ENCODE measurements around the gene APOOL.

Gene APOOL

DNA sequence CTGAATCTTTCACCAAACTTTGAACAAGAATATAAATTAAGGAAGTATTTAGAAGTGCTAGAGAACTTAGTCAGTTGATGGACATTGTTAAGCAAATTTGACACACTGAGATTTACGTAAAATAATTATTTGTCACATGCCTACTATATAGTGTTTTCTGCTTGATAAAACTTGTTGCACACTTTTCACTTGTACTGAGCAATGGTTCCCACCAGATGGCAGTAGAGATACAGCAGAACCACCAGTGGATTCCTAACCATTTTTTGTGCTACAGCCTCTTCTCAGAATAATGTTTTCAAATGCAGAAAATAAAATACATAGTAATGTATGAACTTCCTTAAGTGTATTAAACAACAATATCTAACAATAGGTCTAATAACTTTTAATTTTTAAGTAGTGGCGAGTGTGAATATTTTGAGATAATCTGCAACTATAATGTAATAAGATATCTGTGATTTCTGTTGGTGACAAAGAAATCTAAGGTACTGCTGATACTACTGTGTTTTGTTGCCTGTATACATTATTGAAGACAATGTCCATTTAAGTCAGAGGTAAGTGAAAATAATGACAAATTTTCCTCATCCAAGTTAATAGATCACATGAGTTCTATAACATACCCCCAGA lies 81.2 kb downstream of the APOOL start:
- DNase-seq (ENCODE audit: low read depth), result peak; percentile 18

DNA sequence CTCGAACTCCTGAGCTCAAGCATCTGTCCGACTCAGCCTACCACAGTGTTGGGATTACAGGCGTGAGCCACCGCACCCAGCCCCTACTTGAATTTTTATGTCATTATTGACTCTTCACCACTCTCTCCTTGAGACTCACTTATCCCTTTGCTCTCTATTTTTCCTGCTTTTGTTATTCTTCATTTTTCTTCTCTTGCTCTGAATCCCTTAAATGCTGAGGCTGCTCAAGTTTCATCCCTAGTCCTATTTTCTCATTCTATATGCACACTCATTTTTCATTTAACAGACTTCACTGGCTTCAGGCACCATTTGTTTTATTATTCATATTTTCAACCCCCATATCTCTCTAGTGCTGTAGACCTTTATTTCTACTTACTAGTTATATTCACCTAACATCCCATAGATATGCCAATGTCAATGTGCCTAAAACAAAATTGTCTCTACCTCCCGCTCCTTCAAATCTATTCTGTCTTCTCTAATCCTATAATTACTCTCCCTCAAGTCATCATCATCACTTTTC lies 85.7 kb downstream of the APOOL start:
- no peak for DNase-seq (ENCODE audit: low read depth)

DNA sequence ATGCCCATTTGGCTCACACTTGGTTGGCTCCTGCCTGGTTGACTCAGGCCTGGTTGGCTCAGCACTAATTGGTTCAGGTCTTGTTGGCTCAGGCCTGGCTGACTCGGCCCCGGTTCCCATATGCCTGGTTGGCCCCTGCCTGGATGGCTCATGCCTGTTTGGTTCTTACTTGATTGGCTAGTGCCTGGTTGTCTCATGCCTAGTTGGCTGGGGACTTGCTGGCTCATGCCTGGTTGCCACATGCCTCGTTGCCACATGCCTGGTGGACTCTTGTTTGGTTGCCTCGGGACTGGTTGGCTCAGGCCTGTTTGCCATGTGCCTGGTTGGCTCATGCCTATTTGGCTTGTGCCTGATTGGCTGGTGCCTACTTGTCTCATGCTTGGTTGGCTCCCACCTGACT lies 103.7 kb downstream of the APOOL start:
- no peak for DNase-seq (ENCODE audit: low read depth)

DNA sequence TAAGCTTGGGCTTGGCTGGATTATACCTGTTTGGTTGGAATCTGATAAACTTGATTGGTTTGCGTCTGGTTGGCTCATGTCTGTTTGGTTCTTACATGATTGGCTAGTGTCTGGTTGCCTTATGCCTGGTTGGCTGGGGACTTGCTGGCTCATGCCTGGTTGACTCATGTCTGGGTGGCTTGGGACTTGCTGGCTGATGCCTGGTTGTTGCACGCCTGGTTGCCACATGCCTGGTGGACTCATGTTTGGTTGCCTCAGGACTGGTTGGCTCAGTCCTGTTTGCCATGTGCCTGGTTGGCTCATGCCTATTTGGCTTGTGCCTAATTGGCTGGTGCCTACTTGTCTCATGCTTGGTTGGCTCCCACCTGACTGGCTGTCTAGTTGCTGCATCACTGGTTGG lies 104.5 kb downstream of the APOOL start:
- DNase-seq (ENCODE audit: low read depth), result no peak

DNA sequence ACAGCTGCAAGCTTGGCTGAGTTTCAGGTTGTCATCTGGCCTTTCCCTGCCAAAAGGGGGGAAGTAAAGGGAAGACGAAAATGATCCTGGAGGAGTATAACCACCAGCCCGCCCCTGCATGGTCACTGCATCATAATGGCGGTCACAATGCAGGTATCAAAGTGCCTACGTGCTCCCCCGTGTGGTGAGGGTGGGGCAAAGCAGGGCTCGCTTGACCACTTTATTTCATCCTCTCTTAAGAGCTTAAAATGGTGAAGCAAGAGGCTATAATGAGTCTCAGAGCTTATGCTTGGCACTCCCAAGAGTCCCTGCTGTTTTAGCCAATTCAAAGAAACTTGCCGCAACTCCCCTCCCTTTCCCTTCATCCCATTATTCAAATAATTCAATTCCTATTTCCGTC lies 105.6 kb downstream of the APOOL start:
- DNase-seq (ENCODE audit: low read depth), result no peak

DNA sequence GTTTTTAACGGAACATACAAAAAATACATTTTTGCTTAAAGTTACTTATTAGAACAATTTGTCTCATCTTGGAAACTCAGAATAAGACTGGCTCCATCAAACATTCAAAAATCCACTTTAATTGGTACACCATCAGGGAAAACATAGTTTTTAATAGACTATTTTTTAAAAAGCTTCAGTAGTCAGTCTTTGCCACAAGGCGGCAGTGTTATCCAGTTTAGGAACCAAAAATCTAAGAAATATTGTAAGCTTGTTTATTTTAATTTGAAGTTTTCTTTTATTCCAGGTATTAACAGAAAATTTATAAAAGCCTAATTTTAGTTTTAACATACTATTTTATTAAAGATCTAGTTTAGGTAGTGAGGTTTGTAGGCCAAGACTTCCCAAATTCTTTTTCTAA lies 107.7 kb downstream of the APOOL start:
- no peak for DNase-seq (ENCODE audit: low read depth)

DNA sequence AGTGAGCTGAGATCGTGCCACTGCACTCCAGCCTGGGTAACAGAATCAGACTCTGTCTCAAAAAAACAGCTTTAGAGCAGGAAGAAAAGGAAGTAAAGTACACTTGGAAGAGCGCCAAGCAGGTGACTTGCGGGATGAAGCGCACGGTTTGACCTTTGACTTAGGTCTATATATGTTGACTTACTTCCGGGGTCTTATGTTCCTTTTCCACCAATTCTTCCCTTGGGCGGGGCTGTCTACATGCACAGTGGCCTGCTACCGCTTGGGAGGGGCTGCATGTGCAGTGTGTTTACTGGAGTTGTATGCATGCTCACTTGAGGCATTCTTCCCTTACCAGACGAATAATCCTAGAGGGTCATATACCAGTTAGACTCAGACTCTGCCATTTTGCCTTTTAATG lies 108.6 kb downstream of the APOOL start:
- no peak for DNase-seq (ENCODE audit: low read depth)

DNA sequence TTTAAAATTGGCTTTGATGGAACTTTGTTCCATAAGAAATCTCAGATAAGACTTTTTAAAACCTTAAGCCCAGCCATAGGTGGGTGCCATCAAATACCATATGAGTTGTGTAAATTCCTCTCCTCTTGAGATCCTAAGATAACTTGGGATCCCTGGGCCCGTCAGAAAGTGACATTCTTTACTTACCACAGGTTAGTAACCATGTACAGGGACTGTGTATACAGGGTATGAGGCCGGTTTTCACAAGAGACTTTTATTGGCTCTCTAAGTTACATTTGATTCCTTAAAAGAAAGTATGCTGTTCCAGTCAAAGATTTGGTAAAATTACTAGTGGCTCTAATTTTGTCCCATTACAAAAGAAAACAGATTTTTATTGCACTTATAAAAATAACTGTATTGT lies 110.1 kb downstream of the APOOL start:
- DNase-seq (ENCODE audit: low read depth), result no peak

DNA sequence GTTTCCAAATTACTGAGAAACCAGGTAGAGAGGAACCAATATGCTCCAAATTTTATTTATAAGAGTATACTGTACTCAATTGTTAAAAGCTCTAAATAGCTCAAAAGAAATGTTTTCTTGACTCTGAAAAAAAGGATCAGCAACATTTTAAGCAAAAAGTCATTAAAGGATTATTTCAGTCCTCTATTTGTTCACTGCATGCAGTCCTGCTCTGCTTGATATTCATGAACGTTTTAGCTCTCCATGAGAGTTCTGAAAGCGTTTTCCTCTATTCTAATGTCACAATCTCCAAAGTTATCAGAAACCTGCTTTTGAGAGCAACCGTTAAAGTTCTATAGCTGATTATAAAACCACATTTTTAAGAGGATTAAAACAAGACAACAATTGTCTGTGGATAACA lies 110.5 kb downstream of the APOOL start:
- DNase-seq (ENCODE audit: low read depth), result no peak

DNA sequence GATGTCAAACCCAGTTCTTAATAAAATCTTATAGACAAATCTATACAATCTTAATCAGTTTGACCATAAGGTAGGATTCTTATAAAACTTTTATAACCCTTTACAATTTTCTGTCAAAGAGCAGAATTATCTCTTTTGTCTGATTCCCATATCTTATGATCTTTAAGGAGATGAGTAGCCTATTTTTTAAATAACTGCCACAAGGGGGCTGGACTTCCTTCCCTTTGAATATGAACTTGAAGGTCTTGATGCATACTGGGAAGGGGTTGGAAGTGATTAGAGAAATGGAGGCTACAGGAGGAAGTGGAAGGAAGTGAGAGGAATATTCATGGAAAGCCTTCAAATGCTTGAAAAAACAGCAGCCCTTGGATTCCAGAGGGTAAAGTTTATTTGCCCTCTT lies 111.1 kb downstream of the APOOL start:
- no peak for DNase-seq (ENCODE audit: low read depth)

DNA sequence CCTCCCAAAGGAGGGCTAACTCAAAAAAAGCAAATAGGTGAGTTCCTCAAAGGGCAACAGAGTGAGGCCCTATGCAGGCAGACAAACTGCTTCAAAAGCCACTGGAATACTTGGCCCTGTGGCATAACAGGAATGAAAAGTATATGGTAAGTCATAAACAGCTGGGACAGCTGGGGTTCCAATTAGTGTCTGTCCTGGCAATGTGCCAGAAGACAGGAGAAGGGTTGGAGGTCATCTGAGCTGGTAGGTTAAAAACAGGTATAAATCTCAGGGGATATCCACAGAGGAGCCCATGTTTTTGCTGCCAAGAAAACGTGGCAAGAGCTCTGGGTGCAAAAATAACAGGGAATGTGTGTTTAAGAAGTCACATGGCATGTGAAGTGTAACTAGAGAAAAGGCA lies 111.6 kb downstream of the APOOL start:
- no peak for DNase-seq (ENCODE audit: low read depth)

DNA sequence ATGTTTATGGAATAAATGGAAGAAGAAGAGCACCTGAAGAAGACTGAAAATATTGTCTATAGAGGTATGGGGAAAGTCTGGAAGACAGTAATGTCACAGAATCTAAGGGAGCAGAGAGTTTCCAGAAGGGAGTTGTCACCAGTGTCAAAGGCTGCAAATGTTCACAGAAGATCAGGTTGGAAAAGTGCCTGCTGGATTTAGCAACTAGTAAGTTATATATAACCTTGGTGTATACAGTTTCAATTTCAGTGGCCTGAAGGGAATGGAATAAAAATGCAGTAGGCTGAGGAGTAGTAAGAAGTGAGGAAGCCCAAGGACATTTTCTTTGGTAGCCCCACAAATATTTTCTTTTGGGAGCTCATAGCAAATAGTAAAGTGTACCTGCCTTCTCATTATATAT lies 132.7 kb downstream of the APOOL start:
- no peak for DNase-seq (ENCODE audit: low read depth)

DNA sequence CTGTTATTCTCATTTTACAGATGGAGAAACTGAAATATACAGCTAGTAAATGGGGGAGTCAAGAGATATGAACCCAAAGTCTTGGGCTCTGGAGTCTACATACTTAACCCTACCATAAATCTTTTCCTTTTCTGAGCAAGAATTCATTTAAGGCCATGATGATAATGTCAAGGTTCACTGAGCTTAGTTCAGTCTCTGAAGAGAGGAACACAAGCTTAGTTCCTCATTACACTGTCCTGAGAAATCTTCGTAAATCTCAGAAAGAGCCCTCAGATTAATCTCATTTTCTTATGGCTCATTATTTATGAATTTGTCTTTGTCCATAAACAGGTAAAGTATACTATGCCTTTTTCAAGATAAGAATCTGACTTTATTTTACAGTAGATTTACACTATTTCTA lies 135.7 kb downstream of the APOOL start:
- DNase-seq (ENCODE audit: low read depth), result no peak

DNA sequence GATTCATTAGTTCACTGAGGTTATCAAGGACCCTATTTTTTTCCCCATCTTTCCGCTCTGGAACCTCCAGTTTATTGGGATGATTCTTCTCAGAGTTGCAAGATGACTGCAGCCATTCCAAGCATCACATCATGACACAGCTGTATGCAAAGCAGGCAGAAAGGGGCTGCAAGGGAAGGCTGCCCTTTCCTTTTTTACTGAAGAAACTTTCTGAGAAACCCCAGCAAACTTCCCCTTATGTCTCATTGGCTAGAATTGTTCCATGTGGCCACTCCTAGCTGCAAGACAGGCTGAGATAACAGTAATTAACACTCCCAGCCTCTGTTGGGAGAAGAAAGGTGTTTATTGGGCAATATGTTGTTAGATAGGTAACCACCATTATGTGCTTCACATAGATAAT lies 137.3 kb downstream of the APOOL start:
- no peak for DNase-seq (ENCODE audit: low read depth)
